Immature natural killer cell (primary cell): ENCODE results near the gene DACH2. TPM values are rescaled to one million over a fixed set of nuclear protein-coding genes. Genes with fewer than 3 reads are reported as not detected.

ENCODE experiments used
- DNase-seq, 3 donors: peaks; one replicate each; pipeline ENCODE4 v3.0.0; 2022; ENCODE audit warnings: mixed read lengths in 1 of 3
- H3K27ac Mint-ChIP-seq, 6 donors: one replicate each; pipeline ENCODE4 v1.8.0; 2020; ENCODE audit warnings: mixed read lengths in 6 of 6, mild to moderate bottlenecking in 5 of 6, inconsistent platforms in 4 of 6, moderate library complexity in 3 of 6
- H3K27me3 Mint-ChIP-seq, 3 donors: one replicate each; pipeline ENCODE4 v1.8.0; 2020 to 2021; ENCODE audit warnings: low read depth in 3 of 3, mild to moderate bottlenecking in 3 of 3, mixed read lengths in 3 of 3, moderate library complexity in 3 of 3, inconsistent platforms in 1 of 3
- H3K36me3 Mint-ChIP-seq, 3 donors: one replicate each; pipeline ENCODE4 v1.8.0; 2020; ENCODE audit warnings: mixed read lengths in 3 of 3, inconsistent platforms in 2 of 3, mild to moderate bottlenecking in 2 of 3
- H3K4me1 Mint-ChIP-seq, 2 donors: one replicate each; pipeline ENCODE4 v1.8.0; 2020; ENCODE audit warnings: inconsistent platforms in 2 of 2, mild to moderate bottlenecking in 2 of 2, mixed read lengths in 2 of 2, moderate library complexity in 1 of 2
- H3K4me3 Mint-ChIP-seq, 5 donors: one replicate each; pipeline ENCODE4 v1.8.0; 2020; ENCODE audit warnings: mild to moderate bottlenecking in 5 of 5, mixed read lengths in 5 of 5, inconsistent platforms in 3 of 5, moderate library complexity in 3 of 5
- H3K9me3 Mint-ChIP-seq, 6 donors: one replicate each; pipeline ENCODE4 v1.8.0; 2020; ENCODE audit warnings: mild to moderate bottlenecking in 6 of 6, mixed read lengths in 6 of 6, inconsistent platforms in 4 of 6, moderate library complexity in 3 of 6
- polyA plus RNA-seq, 3 donors: library from polyadenylated mRNA; unstranded; fragments of 300-500 nt; fragmentation: Illumina TruSeq; gene quantifications; one replicate each; pipeline ENCODE4 v1.2.3, GENCODE V29; 2021

The DACH2 gene
- polyA plus RNA-seq, 3 donors from 2014 or later: not detected

DNA sequence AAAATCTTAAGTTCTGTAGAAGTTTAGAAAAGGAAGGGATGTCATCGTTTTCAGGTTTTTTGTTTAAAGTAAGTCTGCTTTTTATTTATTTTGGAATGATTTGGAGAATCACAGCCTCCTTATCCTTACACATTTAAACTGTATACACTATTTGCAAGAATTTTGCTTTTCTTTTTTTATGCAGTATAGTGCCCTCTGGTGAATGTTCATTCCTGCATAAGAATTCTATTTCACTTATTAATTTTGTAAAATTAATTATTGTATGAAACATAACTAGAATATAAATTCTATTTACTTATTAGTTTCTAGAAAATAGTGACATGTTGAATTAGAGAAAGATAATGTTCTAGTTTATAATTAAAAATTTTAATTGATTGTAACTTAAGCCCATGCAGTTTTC is 44.6 kb downstream of the DACH2 start:
- H3K4me1 Mint-ChIP-seq: no peaks in the 10 kb centered on the region
- H3K27ac Mint-ChIP-seq: no peak overlapping the region
- peaks cover 0 to 3% (median 0%) of the 10 kb centered on the region in 6 donors for H3K9me3 Mint-ChIP-seq
- H3K27me3 Mint-ChIP-seq: peaks cover 0 to 13% (median 3%) of the 10 kb centered on the region in 3 donors
- no peaks in the 10 kb centered on the region for H3K36me3 Mint-ChIP-seq
- no peak overlapping the region for H3K4me3 Mint-ChIP-seq
- no peak for DNase-seq

DNA sequence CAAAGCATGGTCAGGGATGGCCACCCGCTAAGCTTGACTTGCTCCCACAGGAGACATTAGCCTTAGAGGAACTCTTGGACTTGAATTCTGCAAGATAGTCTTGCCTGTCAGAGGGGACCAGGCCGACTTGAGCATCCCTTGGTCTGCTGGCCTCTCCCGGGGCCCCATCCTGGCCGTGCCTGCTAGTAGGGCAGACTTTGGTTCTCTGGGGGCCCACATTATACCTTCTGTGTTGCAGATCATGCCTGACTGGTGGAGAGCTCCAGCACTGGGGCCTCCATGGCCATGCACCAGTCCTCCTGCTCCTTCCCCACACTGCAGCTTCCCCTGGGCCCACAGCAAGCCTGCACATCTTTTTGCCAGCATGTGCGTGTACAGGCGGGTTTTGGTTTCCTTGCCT is 46.5 kb downstream of the DACH2 start:
- H3K4me1 Mint-ChIP-seq: no peaks in the 10 kb centered on the region
- H3K36me3 Mint-ChIP-seq: no peaks in the 10 kb centered on the region
- H3K4me3 Mint-ChIP-seq: no peak overlapping the region
- peaks cover 0 to 13% (median 3%) of the 10 kb centered on the region in 3 donors for H3K27me3 Mint-ChIP-seq
- H3K9me3 Mint-ChIP-seq: peaks cover 0 to 3% (median 0%) of the 10 kb centered on the region in 6 donors
- H3K27ac Mint-ChIP-seq: no peak overlapping the region
- DNase-seq: no peak

DNA sequence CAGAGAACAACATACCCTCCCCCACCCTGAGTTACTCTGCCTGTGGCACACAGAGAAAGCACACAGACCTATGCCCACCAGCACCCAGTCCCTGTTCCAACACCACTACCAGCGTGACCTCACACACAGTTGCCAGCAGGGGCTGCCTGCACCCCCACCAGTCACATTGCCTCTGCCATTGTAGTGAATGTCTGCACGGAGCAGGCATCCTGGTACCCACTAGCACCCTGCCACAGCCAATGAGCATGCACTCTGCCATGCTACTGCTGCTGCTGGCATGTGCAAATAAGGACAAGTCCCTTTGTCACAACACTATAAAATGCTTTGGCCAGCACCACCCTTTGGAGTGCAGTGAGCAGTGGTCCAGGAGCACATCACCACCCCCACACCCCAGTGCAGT is 47.1 kb downstream of the DACH2 start:
- Mint-ChIP-seq H3K4me3 (no peak overlapping the region), H3K27ac (no peak overlapping the region), H3K27me3 (peaks cover 0 to 15% (median 3%) of the 10 kb centered on the region in 3 donors), H3K36me3 (no peaks in the 10 kb centered on the region), H3K4me1 (no peaks in the 10 kb centered on the region), H3K9me3 (peaks cover 0 to 3% (median 0%) of the 10 kb centered on the region in 6 donors)
- no peak for DNase-seq

DNA sequence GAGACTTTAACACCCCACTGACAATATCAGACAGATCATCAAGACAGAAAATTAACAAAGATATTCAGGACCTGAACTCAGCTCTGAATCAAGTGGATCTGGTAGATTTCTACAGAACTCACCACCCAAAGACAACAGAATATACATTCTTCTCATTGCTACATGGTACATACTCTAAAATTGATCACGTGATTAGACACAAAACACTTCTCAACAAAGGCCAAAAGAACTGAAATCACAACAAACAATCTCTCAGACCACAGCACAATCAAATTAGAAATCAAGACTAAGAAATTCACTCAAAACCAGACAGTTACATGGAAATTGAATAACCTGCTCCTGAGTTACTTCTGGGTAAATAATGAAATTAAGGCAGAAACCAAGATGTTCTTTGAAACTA is 49.6 kb downstream of the DACH2 start:
- no peak for DNase-seq
- Mint-ChIP-seq H3K27me3 (peaks cover 1 to 19% (median 2%) of the 10 kb centered on the region in 3 donors), H3K9me3 (peaks cover 0 to 3% (median 0%) of the 10 kb centered on the region in 6 donors)

DNA sequence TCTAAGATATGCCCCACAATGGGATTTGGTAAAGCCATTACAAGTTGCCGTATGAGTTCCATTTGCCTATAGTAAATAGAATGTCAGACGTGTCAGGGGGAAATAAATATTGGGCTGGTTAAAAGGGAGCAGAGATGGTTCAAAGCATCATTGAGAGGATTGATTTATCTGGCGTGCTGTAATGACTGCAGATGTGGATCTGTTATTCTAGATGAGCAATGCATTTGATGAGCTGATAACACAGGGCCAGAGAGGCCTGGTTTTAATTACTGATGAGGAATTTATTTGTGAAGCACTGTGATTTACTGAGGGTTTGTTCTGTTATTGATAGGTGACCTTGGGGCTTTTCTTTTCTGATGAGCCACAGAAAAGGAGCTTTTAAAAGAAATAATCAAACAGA is 62.5 kb downstream of the DACH2 start:
- Mint-ChIP-seq H3K36me3 (no peaks in the 10 kb centered on the region), H3K27me3 (peaks cover 0 to 5% (median 0%) of the 10 kb centered on the region in 3 donors), H3K4me3 (no peak overlapping the region), H3K4me1 (no peaks in the 10 kb centered on the region), H3K9me3 (peaks cover 0 to 2% (median 0%) of the 10 kb centered on the region in 6 donors), H3K27ac (no peak overlapping the region)
- no peak for DNase-seq

More for the DNA sequence above, 49.6 kb downstream of the DACH2 start:
- H3K4me1 Mint-ChIP-seq: no peaks in the 10 kb centered on the region
- no peaks in the 10 kb centered on the region for H3K36me3 Mint-ChIP-seq
- H3K27ac Mint-ChIP-seq: no peak overlapping the region
- no peak overlapping the region for H3K4me3 Mint-ChIP-seq

DNA sequence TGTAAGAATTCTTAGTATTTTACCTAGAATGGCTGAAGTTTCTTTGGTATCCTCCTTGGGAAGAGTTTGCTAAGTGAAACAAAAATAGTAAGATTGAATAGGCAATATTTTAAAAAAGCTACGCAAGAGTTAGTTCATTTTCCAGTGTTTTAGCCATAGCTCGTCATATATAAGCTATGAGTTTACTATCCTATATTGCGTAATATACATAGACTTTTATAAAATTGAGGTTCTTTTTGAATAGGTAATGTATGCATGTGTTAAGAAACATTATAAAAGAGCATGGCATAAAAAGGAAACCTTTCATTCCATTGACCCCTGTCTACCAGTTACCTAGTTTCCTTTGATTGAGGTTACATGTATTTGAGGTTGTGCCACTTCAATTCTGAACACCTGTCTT is 67.0 kb downstream of the DACH2 start:
- Mint-ChIP-seq H3K9me3 (peaks cover 0 to 2% (median 0%) of the 10 kb centered on the region in 6 donors), H3K27me3 (peaks cover 0 to 2% (median 0%) of the 10 kb centered on the region in 3 donors), H3K4me1 (no peaks in the 10 kb centered on the region), H3K27ac (no peak overlapping the region), H3K4me3 (no peak overlapping the region), H3K36me3 (no peaks in the 10 kb centered on the region)
- DNase-seq: no peak

DNA sequence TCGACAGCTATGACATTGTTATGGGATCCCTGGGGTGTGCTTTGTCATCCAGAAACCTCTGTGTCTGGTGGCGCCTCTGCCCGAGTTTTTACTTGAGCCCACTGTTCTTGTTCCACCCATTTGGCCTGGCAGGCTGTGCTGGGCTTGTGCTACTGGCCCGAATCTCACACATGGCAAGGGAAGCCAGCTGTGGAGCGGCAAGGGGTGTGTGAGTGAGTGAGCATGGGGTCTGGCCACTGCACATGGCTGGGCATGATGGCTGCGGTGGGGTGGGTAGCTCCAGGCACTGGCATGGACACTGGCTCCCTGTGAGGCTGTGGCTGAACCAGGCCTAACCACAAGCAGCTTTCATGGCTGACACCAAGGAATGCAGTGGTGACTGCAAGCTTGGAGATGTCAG is 89.2 kb downstream of the DACH2 start:
- Mint-ChIP-seq H3K9me3 (peaks cover 3 to 9% (median 6%) of the 10 kb centered on the region in 6 donors), H3K4me3 (no peak overlapping the region), H3K27ac (no peak overlapping the region), H3K36me3 (no peaks in the 10 kb centered on the region), H3K27me3 (peaks cover 2 to 5% (median 3%) of the 10 kb centered on the region in 3 donors), H3K4me1 (no peaks in the 10 kb centered on the region)
- DNase-seq: no peak

DNA sequence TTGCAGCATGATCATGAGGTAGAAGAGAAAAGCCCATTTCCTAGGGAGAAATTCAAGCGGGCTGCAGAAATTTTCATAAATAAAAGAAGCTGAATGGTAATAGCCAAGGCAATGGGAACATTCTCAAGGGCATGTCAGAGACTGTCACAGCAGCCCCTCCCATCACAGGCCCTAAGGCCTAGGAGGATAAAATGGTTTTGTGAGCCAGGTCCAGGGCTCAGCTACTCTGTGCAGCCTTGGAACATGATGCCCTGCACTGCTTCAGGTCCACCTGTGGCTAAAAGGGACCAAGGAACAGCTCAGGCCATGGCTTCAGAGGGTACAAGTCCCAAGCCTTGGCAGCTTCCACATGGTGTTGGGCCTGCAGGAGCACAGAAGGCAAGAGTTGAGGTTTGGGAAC is 93.3 kb downstream of the DACH2 start:
- DNase-seq: no peak
- H3K4me1 Mint-ChIP-seq: no peaks in the 10 kb centered on the region
- peaks cover 0 to 5% (median 0%) of the 10 kb centered on the region in 3 donors for H3K27me3 Mint-ChIP-seq
- no peak overlapping the region for H3K27ac Mint-ChIP-seq
- H3K36me3 Mint-ChIP-seq: no peaks in the 10 kb centered on the region
- peaks cover 2 to 9% (median 5%) of the 10 kb centered on the region in 6 donors for H3K9me3 Mint-ChIP-seq
- H3K4me3 Mint-ChIP-seq: no peak overlapping the region

DNA sequence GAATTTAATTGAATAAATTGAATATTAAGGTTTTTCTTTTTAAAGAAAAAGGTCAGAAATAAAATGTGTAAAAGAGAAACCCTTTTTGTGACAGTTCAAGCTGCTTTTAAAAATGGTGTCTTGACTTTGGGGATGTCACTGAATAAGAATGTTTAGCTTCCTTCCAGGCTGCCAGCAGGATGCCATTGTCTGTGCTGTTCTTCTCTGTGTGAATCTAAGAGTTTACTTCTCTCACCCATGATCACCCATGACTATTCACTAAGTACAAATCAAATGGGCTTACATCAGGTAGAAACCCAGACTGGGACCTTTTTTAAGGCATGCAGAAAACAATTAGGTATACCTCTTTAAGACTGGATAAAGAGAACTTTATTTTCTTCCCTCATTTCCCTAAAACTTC is 115.3 kb downstream of the DACH2 start:
- no peak overlapping the region for H3K4me3 Mint-ChIP-seq
- peaks cover 0 to 2% (median 0%) of the 10 kb centered on the region in 6 donors for H3K9me3 Mint-ChIP-seq
- no peak overlapping the region for H3K27ac Mint-ChIP-seq
- no peak for DNase-seq
- no peaks in the 10 kb centered on the region for H3K27me3 Mint-ChIP-seq
- H3K36me3 Mint-ChIP-seq: no peaks in the 10 kb centered on the region
- H3K4me1 Mint-ChIP-seq: no peaks in the 10 kb centered on the region

DNA sequence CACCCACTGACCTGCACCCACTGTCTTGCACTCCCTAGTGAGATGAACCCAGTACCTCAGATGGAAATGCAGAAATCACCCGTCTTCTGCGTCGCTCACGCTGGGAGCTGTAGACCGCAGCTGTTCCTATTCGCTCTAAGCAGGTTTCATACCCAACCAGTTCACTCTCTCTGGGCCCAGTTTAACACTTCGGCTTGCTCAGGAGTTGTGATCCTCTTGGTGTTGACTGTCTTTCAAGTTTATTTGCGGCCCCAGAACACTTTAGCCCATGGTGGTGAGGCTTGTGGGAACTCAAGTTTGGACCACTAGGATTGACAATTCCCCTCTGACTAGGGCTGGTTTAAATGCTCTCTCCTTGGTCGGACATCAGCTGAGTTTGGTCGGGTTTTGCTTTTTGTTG is 147.0 kb downstream of the DACH2 start:
- Mint-ChIP-seq H3K4me1 (no peaks in the 10 kb centered on the region), H3K4me3 (no peak overlapping the region), H3K9me3 (peaks cover 0 to 4% (median 0%) of the 10 kb centered on the region in 6 donors), H3K36me3 (no peaks in the 10 kb centered on the region), H3K27ac (no peak overlapping the region), H3K27me3 (no peaks in the 10 kb centered on the region)
- DNase-seq: no peak

DNA sequence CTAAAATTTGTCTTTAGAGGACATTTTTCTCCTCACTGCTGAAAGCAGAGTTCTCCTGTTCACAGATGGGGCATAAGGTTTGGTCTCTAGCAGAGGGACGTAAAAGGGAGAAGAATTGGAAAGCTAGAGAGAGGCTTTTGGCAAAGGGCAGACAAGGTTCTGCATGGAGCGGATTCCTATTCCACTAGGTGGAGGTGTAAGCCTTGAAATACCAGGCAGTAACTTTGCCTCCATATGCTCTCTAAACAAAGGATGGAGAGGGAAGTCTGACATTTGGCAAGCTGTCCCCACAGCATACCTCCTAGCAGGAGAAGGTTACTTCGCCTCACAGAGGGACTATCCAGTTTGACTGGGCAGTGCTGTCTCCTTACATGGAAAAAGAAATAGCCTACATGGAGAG is 174.7 kb downstream of the DACH2 start:
- Mint-ChIP-seq H3K4me1 (no peaks in the 10 kb centered on the region), H3K27me3 (peaks cover 0 to 5% (median 0%) of the 10 kb centered on the region in 3 donors), H3K36me3 (no peaks in the 10 kb centered on the region), H3K9me3 (peaks cover 5 to 23% (median 12%) of the 10 kb centered on the region in 6 donors), H3K27ac (no peak overlapping the region), H3K4me3 (no peak overlapping the region)
- no peak for DNase-seq

DNA sequence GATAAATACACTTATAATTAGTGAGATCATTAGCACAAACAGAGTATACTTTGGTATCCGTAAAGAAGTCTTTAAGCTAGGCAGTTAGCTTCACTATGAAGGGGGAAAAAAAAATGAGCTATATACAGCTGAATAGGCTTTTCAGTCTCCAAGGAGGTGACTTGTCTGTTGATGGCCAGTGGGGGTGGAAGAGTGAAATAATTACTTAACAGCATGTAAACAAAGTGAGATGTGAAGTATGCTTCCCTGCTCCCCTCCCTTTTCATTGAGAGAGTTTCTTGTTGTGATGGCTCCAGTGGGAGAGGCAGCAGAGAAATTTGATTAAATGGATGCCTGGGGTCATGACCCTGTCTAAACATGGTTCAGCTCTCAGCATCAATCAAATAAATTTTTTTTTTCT is 180.9 kb downstream of the DACH2 start:
- Mint-ChIP-seq H3K9me3 (peaks cover 0 to 8% (median 2%) of the 10 kb centered on the region in 6 donors), H3K27me3 (no peaks in the 10 kb centered on the region), H3K27ac (no peak overlapping the region), H3K4me1 (no peaks in the 10 kb centered on the region), H3K4me3 (no peak overlapping the region), H3K36me3 (no peaks in the 10 kb centered on the region)
- DNase-seq: no peak

DNA sequence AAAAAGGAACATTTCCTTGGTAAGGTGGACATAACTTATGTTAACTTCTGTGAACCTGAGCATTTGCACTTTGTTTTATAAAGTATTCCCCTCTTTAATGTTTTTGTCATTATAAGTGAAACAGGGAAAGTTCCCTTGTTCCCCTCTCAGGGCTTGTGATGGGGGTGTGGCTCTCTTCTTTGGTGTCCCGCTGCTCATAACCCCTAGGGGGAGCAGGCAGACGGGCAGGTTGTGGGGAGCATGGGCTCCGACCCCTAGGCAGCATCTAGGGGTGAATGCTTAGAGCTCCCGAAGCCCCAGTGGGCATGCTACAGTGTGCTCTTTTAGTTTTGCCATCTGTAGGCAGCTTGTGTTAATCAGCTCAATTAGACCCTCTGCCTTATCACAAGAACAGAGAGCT is 200.4 kb downstream of the DACH2 start:
- Mint-ChIP-seq H3K4me3 (no peak overlapping the region), H3K4me1 (no peaks in the 10 kb centered on the region), H3K9me3 (peaks cover 0 to 1% (median 0%) of the 10 kb centered on the region in 6 donors), H3K36me3 (no peaks in the 10 kb centered on the region), H3K27me3 (no peaks in the 10 kb centered on the region), H3K27ac (no peak overlapping the region)
- no peak for DNase-seq

DNA sequence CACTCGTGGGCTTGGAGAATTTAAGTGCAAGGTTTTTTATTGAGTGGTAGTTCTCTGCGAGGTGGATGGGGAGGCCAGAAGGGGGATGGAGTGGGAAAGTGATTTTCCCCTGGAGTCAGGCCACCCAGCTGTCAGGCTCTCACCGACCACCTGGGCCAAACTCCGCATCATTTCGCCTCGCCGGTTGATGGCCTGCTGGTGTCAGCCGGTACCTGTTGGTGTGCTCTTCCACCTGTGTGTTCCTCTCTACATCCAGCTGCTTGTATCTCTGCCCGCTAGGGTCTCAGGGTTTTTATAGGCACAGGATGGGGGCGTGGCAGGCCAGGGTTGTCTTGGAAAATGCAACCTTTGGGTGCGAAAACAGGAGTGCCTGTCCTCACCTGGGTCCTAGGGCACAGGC is 200.9 kb downstream of the DACH2 start:
- H3K36me3 Mint-ChIP-seq: no peaks in the 10 kb centered on the region
- H3K27ac Mint-ChIP-seq: no peak overlapping the region
- H3K27me3 Mint-ChIP-seq: no peaks in the 10 kb centered on the region
- no peak for DNase-seq
- H3K9me3 Mint-ChIP-seq: peaks cover 0 to 1% (median 0%) of the 10 kb centered on the region in 6 donors
- H3K4me3 Mint-ChIP-seq: no peak overlapping the region
- no peaks in the 10 kb centered on the region for H3K4me1 Mint-ChIP-seq

DNA sequence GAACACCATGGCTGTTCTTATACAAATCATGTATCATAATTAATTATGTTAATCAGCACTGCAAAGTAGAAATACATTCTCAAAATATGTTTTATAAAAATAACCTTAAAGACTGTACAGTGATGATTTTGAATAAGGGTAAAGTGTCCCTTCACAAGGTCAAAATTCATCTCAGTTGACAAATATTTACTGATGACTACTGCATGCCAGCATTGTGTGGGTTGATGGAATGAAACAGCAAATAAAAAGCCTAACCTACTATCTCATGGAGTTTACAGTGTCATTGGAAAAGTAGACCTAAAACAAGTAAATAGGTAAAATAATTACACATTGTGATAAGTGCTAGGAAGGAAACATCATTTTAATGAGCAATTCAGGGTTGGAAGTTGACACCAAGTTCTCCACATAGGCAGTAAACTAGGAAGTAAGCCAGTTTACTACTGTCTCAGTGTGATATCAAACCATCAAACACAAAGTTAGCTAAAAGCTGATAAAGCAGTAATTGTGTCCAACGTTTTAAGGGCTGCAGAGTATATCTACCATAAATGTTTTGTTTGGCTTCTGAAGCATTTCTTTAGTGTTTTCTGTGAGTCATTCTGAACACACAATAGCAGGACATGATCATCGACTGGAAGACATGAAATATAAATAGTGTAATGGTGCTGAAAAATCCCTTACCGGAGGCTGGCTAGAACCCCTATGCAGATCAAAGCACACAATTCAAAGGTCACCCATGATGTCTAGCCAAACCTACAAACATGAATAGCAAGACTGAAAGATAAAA is 221.8 kb downstream of the DACH2 start:
- no peak for DNase-seq
- Mint-ChIP-seq H3K27ac (no peak overlapping the region), H3K4me3 (no peak overlapping the region), H3K9me3 (peaks cover 0 to 3% (median 0%) of the 10 kb centered on the region in 6 donors), H3K36me3 (no peaks in the 10 kb centered on the region), H3K4me1 (no peaks in the 10 kb centered on the region), H3K27me3 (peaks cover 0 to 4% (median 0%) of the 10 kb centered on the region in 3 donors)
